IPS-15b (cell line): ENCODE data around the gene GUK1.
A peak's percentile ranks its signal among the peaks of the same experiment; 100 is the strongest.

Experiments used
- H3K27me3 ChIP-seq: one replicate; pipeline ENCODE4 v1.6.1; 2013; ENCODE audit warnings: low read length; ENCODE audit not compliant: control insufficient read depth, insufficient read depth
- H3K36me3 ChIP-seq: one replicate; pipeline ENCODE4 v1.6.1; 2013; ENCODE audit warnings: low read length; ENCODE audit not compliant: control insufficient read depth, insufficient read depth
- H3K4me1 ChIP-seq: one replicate; pipeline ENCODE4 v1.6.1; 2013; ENCODE audit warnings: mild to moderate bottlenecking, low read length; ENCODE audit not compliant: control insufficient read depth, insufficient read depth
- H3K4me3 ChIP-seq: one replicate; pipeline ENCODE4 v1.5.1; 2013; ENCODE audit warnings: low read depth, low read length
- H3K9ac ChIP-seq: one replicate; pipeline ENCODE4 v1.6.1; 2013; ENCODE audit warnings: low read depth, mild to moderate bottlenecking, low read length
- H3K9me3 ChIP-seq: one replicate; pipeline ENCODE4 v1.6.1; 2013; ENCODE audit warnings: mild to moderate bottlenecking, low read length; ENCODE audit not compliant: control insufficient read depth, insufficient read depth

Gene GUK1

GRCh38 chr1:228098323-228098931 lies 41.7 kb upstream of the GUK1 start:
- Histone ChIP-seq H3K4me1 (no peaks in the 10 kb centered on the region), H3K36me3 (peaks cover 11% of the 10 kb centered on the region), H3K9me3 (no peaks in the 10 kb centered on the region), H3K27me3 (no peaks in the 10 kb centered on the region), H3K4me3 (no peak overlapping the region), H3K9ac (no peak overlapping the region)

- H3K27me3 ChIP-seq = no peaks in the 10 kb centered on the region
- H3K9ac ChIP-seq = no peak overlapping the region
- H3K36me3 ChIP-seq = peaks cover 11% of the 10 kb centered on the region
- no peaks in the 10 kb centered on the region for H3K9me3 ChIP-seq
- H3K4me1 ChIP-seq = no peaks in the 10 kb centered on the region
- H3K4me3 ChIP-seq = no peak overlapping the region
Measured at GRCh38 chr1:228099331-228099732, 40.7 kb upstream of the GUK1 start.

- H3K36me3 ChIP-seq = peaks cover 11% of the 10 kb centered on the region
- H3K27me3 ChIP-seq = no peaks in the 10 kb centered on the region
- no peaks in the 10 kb centered on the region for H3K9me3 ChIP-seq
- no peak overlapping the region for H3K9ac ChIP-seq
- H3K4me1 ChIP-seq = no peaks in the 10 kb centered on the region
- no peak overlapping the region for H3K4me3 ChIP-seq
Measured at GRCh38 chr1:228100822-228101613, 39.1 kb upstream of the GUK1 start.

- peaks cover 12% of the 10 kb centered on the region for H3K36me3 ChIP-seq
- H3K4me3 ChIP-seq = no peak overlapping the region
- no peaks in the 10 kb centered on the region for H3K4me1 ChIP-seq
- no peaks in the 10 kb centered on the region for H3K27me3 ChIP-seq
- H3K9me3 ChIP-seq = no peaks in the 10 kb centered on the region
- H3K9ac ChIP-seq = no peak overlapping the region
Measured at GRCh38 chr1:228101614-228101993, 38.5 kb upstream of the GUK1 start.

- Histone ChIP-seq H3K27me3 (no peaks in the 10 kb centered on the region), H3K4me3 (peak overlapping the region; percentile 43), H3K36me3 (peaks cover 14% of the 10 kb centered on the region), H3K9me3 (no peaks in the 10 kb centered on the region), H3K9ac (no peak overlapping the region), H3K4me1 (no peaks in the 10 kb centered on the region)
Measured at GRCh38 chr1:228101994-228102790, 37.9 kb upstream of the GUK1 start.

- Histone ChIP-seq H3K4me3 (peak within 1 kb of the TSS; percentile 43), H3K9me3 (no peaks in the 10 kb centered on the region), H3K9ac (no peak within 1 kb of the TSS), H3K27me3 (no peaks in the 10 kb centered on the region), H3K4me1 (no peaks in the 10 kb centered on the region), H3K36me3 (peaks cover 15% of the 10 kb centered on the region)
Measured at GRCh38 chr1:228102791-228103620, 37.1 kb upstream of the GUK1 start, which contains the start of gene C1orf35. Gene C1orf35, minus strand, starts transcription at chr1:228103325. Its CDS starts 98 bp downstream, at chr1:228103227.

- Histone ChIP-seq H3K36me3 (peaks cover 6% of the 10 kb centered on the region), H3K9me3 (no peaks in the 10 kb centered on the region), H3K27me3 (no peaks in the 10 kb centered on the region), H3K4me1 (no peaks in the 10 kb centered on the region), H3K9ac (no peak overlapping the region), H3K4me3 (no peak overlapping the region)
Measured at GRCh38 chr1:228104526-228105269, 35.4 kb upstream of the GUK1 start.

GRCh38 chr1:228105270-228105995 lies 34.6 kb upstream of the GUK1 start:
- no peaks in the 10 kb centered on the region for H3K9me3 ChIP-seq
- no peaks in the 10 kb centered on the region for H3K27me3 ChIP-seq
- H3K9ac ChIP-seq = no peak overlapping the region
- no peaks in the 10 kb centered on the region for H3K4me1 ChIP-seq
- no peak overlapping the region for H3K4me3 ChIP-seq
- peaks cover 6% of the 10 kb centered on the region for H3K36me3 ChIP-seq

GRCh38 chr1:228105996-228106799 lies 33.9 kb upstream of the GUK1 start:
- Histone ChIP-seq H3K4me3 (no peak overlapping the region), H3K4me1 (no peaks in the 10 kb centered on the region), H3K27me3 (no peaks in the 10 kb centered on the region), H3K36me3 (peaks cover 6% of the 10 kb centered on the region), H3K9me3 (no peaks in the 10 kb centered on the region), H3K9ac (no peak overlapping the region)

- no peaks in the 10 kb centered on the region for H3K9me3 ChIP-seq
- no peak overlapping the region for H3K4me3 ChIP-seq
- no peaks in the 10 kb centered on the region for H3K27me3 ChIP-seq
- no peaks in the 10 kb centered on the region for H3K4me1 ChIP-seq
- no peak overlapping the region for H3K9ac ChIP-seq
- peaks cover 6% of the 10 kb centered on the region for H3K36me3 ChIP-seq
Measured at GRCh38 chr1:228106800-228107054, 33.4 kb upstream of the GUK1 start.
